ENCODE data around the gene FEM1B. TPM values are rescaled to one million over a fixed set of nuclear protein-coding genes. Genes with fewer than 3 reads are reported as not detected.

The FEM1B gene
- total and polyA plus RNA-seq, 2 of the 8 experiments (the other 6 are each of a cell fraction or from before 2014, with no cell fraction given) = 36.1 to 83.8 TPM

- no peak for TF ChIP-seq CHD7 (IDR thresholded peaks at IDR 0.05; ENCODE audit: insufficient replicate concordance, low read length)
- TF ChIP-seq PHF8 (conservative IDR thresholded peaks at IDR 0.05; ENCODE audit: low read depth, low read length) = no peak
- no peak for TF ChIP-seq KDM1A (IDR thresholded peaks at IDR 0.05; ENCODE audit: borderline replicate concordance, low read length)
Measured at GRCh38 chr15:68311464-68311835, 33.9 kb downstream of the FEM1B start (continued).

All from H1 (cell line).